K562 (cell line): ENCODE results near the gene TIPIN. TPM values are rescaled to one million over a fixed set of nuclear protein-coding genes. Genes with fewer than 3 reads are reported as not detected.

Experiments
- BRD9 ChIP-seq: fragments of 450-650 bp; IDR thresholded peaks from 2 replicates; pipeline ENCODE4 v1.6.1; 2018; ENCODE audit warnings: low read depth; ENCODE audit not compliant: partially characterized antibody
- C11orf30 ChIP-seq: fragments of 450-650 bp; IDR thresholded peaks from 2 replicates; pipeline ENCODE4 v1.6.1; 2016; ENCODE audit warnings: low read depth, mild to moderate bottlenecking
- CREM ChIP-seq: IDR thresholded peaks from 2 replicates; pipeline ENCODE4 v1.6.1; 2014; ENCODE audit warnings: antibody characterized with exemption, low read depth
- NR2C2 ChIP-seq, 2 experiments: fragments of 200-800 bp in 1 of 2; sonication (Bioruptor generic) in 1 of 2; sonication (generic) in 1 of 2; formaldehyde crosslinking in 1 of 2; IDR thresholded peaks; 2 replicates each; pipeline versions ENCODE4 v1.6.1 to v1.8.0; 2016 to 2022; ENCODE audit warnings: mild to moderate bottlenecking in 1 of 2, missing compliant biosample characterization in 1 of 2, missing genetic modification characterization in 1 of 2, missing genetic modification reagents in 1 of 2
- POLR2A ChIP-seq: fragments of 450-650 bp; conservative IDR thresholded peaks from 2 replicates; pipeline ENCODE4 v1.6.1; 2016
- polyA plus RNA-seq, 8 experiments: library from polyadenylated mRNA; depleted of rRNA in 4 of 8; stranded (reverse) in 5 of 8; unstranded in 3 of 8; fragments of >200 nt; fragmentation: Nextera tagmentation in 2 of 8; fragmentation: Illumina TruSeq in 1 of 8; extraction: Ambion mirVana in 2 of 8; extraction: Trizol in 1 of 8; gene quantifications; 2 replicates each; pipeline versions ENCODE4 v1.2.1 to v1.2.3, GENCODE V29; 2011 to 2014; ENCODE audit warnings: inconsistent platforms in 1 of 8, missing spikeins in 1 of 8
- total RNA-seq, 7 experiments: library from RNA; depleted of rRNA in 6 of 7; stranded (reverse); fragments of >200 nt in 6 of 7; fragmentation: Illumina TruSeq in 2 of 7; extraction: Trizol in 2 of 7; gene quantifications; 2 replicates each; pipeline versions ENCODE4 v1.2.1 to v1.2.3, GENCODE V29; 2011 to 2021; ENCODE audit warnings: low replicate concordance in 1 of 7
- TF ChIP-seq, protein P1 (sequence below), 2 experiments: fragments of 150-350 bp in 1 of 2; IDR thresholded peaks; 2 replicates each; pipeline ENCODE4 v1.6.1; 2012 to 2016; ENCODE audit warnings: low read depth in 2 of 2, low read length in 2 of 2, mild to moderate bottlenecking in 1 of 2, moderate library complexity in 1 of 2
- TF ChIP-seq, protein P2 (sequence below): sonication (generic); formaldehyde crosslinking; IDR thresholded peaks from 2 replicates; pipeline ENCODE4 v1.8.1; 2023; ENCODE audit warnings: mild to moderate bottlenecking, missing genetic modification reagents
- TF ChIP-seq, protein P3 (sequence below): fragments of 250-450 bp; sonication (Bioruptor Pico); IDR thresholded peaks from 2 replicates; pipeline ENCODE4 v1.5.0; 2022; ENCODE audit warnings: mild to moderate bottlenecking
- TF ChIP-seq, protein P4 (sequence below): fragments of 200-800 bp; sonication (Bioruptor generic); IDR thresholded peaks from 2 replicates; pipeline ENCODE4 v1.6.1; 2016; ENCODE audit warnings: missing genetic modification characterization, missing compliant biosample characterization
- TF ChIP-seq, protein P5 (sequence below): sonication (generic); formaldehyde crosslinking; IDR thresholded peaks from 2 replicates; pipeline ENCODE4 v1.8.0; 2022; ENCODE audit warnings: mild to moderate bottlenecking, low read depth, missing genetic modification reagents

TIPIN gene
- total and polyA plus RNA-seq, 9 of the 15 experiments (the other 6 are each of a cell fraction or from before 2014, with no cell fraction given), result 22.9 to 61.4 (median 42.0) TPM

DNA sequence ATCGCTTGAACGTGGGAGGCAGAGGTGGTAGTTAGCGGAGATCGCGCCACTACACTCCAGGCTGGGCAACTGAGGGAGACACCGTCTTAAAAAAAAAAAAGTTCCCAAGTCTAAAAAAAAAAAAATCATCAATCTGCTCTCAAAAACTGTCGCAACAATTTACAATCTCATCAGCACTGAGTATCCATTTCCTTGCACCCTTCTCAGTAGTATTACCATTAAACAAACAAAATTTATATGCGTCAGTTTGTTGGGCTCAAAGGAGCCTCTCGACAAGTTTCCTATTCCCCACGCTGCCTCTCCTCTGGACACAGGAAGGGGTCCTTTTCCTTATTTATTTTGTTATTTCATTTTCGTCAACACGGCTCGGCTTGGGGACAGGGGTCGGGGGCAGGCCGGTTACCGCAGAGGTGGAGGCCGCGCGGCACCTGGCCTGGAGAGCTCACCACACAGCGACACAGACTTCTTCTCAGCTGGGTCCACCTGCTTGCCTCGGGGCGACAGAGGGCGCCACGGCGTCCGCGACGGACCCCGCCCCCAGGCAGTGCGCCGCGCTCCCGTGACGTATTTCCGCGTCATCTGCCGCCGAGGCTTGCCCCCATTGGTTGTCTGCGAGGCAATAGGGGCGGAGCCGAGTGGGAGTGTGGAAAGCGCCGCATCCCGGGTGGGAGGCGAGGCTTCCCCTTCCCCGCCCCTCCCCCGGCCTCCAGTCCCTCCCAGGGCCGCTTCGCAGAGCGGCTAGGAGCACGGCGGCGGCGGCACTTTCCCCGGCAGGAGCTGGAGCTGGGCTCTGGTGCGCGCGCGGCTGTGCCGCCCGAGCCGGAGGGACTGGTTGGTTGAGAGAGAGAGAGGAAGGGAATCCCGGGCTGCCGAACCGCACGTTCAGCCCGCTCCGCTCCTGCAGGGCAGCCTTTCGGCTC, 30.0 kb upstream of the TIPIN start, which contains the start of gene MAP2K1 (continued):
- TF ChIP-seq, protein P1, sequence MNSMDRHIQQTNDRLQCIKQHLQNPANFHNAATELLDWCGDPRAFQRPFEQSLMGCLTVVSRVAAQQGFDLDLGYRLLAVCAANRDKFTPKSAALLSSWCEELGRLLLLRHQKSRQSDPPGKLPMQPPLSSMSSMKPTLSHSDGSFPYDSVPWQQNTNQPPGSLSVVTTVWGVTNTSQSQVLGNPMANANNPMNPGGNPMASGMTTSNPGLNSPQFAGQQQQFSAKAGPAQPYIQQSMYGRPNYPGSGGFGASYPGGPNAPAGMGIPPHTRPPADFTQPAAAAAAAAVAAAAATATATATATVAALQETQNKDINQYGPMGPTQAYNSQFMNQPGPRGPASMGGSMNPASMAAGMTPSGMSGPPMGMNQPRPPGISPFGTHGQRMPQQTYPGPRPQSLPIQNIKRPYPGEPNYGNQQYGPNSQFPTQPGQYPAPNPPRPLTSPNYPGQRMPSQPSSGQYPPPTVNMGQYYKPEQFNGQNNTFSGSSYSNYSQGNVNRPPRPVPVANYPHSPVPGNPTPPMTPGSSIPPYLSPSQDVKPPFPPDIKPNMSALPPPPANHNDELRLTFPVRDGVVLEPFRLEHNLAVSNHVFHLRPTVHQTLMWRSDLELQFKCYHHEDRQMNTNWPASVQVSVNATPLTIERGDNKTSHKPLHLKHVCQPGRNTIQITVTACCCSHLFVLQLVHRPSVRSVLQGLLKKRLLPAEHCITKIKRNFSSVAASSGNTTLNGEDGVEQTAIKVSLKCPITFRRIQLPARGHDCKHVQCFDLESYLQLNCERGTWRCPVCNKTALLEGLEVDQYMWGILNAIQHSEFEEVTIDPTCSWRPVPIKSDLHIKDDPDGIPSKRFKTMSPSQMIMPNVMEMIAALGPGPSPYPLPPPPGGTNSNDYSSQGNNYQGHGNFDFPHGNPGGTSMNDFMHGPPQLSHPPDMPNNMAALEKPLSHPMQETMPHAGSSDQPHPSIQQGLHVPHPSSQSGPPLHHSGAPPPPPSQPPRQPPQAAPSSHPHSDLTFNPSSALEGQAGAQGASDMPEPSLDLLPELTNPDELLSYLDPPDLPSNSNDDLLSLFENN (IDR thresholded peaks at IDR 0.05; ENCODE audit: low read depth in 2 of 2, low read length in 2 of 2), result peak in 1 of 2 experiments; percentile 63; a peak in 1 of 4 replicates
- TF ChIP-seq, protein P2, sequence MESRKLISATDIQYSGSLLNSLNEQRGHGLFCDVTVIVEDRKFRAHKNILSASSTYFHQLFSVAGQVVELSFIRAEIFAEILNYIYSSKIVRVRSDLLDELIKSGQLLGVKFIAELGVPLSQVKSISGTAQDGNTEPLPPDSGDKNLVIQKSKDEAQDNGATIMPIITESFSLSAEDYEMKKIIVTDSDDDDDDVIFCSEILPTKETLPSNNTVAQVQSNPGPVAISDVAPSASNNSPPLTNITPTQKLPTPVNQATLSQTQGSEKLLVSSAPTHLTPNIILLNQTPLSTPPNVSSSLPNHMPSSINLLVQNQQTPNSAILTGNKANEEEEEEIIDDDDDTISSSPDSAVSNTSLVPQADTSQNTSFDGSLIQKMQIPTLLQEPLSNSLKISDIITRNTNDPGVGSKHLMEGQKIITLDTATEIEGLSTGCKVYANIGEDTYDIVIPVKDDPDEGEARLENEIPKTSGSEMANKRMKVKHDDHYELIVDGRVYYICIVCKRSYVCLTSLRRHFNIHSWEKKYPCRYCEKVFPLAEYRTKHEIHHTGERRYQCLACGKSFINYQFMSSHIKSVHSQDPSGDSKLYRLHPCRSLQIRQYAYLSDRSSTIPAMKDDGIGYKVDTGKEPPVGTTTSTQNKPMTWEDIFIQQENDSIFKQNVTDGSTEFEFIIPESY (CRISPR knock-in tag), result 0 out of 2 replicates have a peak, but pooled peaks have one; percentile 36
- peak; percentile 40 for TF ChIP-seq BRD9
- TF ChIP-seq, protein P3, sequence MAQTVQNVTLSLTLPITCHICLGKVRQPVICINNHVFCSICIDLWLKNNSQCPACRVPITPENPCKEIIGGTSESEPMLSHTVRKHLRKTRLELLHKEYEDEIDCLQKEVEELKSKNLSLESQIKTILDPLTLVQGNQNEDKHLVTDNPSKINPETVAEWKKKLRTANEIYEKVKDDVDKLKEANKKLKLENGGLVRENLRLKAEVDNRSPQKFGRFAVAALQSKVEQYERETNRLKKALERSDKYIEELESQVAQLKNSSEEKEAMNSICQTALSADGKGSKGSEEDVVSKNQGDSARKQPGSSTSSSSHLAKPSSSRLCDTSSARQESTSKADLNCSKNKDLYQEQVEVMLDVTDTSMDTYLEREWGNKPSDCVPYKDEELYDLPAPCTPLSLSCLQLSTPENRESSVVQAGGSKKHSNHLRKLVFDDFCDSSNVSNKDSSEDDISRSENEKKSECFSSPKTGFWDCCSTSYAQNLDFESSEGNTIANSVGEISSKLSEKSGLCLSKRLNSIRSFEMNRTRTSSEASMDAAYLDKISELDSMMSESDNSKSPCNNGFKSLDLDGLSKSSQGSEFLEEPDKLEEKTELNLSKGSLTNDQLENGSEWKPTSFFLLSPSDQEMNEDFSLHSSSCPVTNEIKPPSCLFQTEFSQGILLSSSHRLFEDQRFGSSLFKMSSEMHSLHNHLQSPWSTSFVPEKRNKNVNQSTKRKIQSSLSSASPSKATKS (CRISPR knock-in tag), result no peak
- TF ChIP-seq, protein P4, sequence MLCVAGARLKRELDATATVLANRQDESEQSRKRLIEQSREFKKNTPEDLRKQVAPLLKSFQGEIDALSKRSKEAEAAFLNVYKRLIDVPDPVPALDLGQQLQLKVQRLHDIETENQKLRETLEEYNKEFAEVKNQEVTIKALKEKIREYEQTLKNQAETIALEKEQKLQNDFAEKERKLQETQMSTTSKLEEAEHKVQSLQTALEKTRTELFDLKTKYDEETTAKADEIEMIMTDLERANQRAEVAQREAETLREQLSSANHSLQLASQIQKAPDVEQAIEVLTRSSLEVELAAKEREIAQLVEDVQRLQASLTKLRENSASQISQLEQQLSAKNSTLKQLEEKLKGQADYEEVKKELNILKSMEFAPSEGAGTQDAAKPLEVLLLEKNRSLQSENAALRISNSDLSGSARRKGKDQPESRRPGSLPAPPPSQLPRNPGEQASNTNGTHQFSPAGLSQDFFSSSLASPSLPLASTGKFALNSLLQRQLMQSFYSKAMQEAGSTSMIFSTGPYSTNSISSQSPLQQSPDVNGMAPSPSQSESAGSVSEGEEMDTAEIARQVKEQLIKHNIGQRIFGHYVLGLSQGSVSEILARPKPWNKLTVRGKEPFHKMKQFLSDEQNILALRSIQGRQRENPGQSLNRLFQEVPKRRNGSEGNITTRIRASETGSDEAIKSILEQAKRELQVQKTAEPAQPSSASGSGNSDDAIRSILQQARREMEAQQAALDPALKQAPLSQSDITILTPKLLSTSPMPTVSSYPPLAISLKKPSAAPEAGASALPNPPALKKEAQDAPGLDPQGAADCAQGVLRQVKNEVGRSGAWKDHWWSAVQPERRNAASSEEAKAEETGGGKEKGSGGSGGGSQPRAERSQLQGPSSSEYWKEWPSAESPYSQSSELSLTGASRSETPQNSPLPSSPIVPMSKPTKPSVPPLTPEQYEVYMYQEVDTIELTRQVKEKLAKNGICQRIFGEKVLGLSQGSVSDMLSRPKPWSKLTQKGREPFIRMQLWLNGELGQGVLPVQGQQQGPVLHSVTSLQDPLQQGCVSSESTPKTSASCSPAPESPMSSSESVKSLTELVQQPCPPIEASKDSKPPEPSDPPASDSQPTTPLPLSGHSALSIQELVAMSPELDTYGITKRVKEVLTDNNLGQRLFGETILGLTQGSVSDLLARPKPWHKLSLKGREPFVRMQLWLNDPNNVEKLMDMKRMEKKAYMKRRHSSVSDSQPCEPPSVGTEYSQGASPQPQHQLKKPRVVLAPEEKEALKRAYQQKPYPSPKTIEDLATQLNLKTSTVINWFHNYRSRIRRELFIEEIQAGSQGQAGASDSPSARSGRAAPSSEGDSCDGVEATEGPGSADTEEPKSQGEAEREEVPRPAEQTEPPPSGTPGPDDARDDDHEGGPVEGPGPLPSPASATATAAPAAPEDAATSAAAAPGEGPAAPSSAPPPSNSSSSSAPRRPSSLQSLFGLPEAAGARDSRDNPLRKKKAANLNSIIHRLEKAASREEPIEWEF, result no peak
- peak; percentile 83 for TF ChIP-seq NR2C2 (CRISPR knock-in tag; IDR thresholded peaks at IDR 0.05)
- TF ChIP-seq NR2C2 (tag; IDR thresholded peaks at IDR 0.05), result peak; percentile 46; the same call in 1 of the 2 replicates
- peak; percentile 95 for TF ChIP-seq C11orf30
- TF ChIP-seq, protein P5, sequence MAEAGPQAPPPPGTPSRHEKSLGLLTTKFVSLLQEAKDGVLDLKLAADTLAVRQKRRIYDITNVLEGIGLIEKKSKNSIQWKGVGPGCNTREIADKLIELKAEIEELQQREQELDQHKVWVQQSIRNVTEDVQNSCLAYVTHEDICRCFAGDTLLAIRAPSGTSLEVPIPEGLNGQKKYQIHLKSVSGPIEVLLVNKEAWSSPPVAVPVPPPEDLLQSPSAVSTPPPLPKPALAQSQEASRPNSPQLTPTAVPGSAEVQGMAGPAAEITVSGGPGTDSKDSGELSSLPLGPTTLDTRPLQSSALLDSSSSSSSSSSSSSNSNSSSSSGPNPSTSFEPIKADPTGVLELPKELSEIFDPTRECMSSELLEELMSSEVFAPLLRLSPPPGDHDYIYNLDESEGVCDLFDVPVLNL (CRISPR knock-in tag), result 0 out of 2 replicates have a peak, but pooled peaks have one; percentile 12
- TF ChIP-seq CREM, result peak; percentile 99
- TF ChIP-seq POLR2A, result peak; percentile 91
